ENCODE data around the gene MT1B. TPM values are rescaled to one million over a fixed set of nuclear protein-coding genes. Genes with fewer than 3 reads are reported as not detected.
"Not testable (repeated sequence)": the region's sequence is repeated elsewhere in the genome, so short reads cannot be mapped to it uniquely, and the experiment has no call there.

Gene MT1B
- total RNA-seq, 1 experiment from 2014 or later, result not detected

GRCh38 chr16:56667581-56668571 is 16.2 kb downstream of the MT1B start, which contains the start of gene MT1G:
MT1G (minus strand) TSS chr16:56668065; CDS start chr16:56667993, 72 bp downstream.
- DNase-seq (ENCODE audit: low spot score), result no peak

GRCh38 chr16:56669005-56669839 is 17.5 kb downstream of the MT1B start, which contains the start of gene MT1H:
MT1H (plus strand) TSS chr16:56669814; CDS start chr16:56669885, 71 bp downstream.
- no peak for DNase-seq (ENCODE audit: low spot score)

GRCh38 chr16:56669840-56670619 is 18.3 kb downstream of the MT1B start:
- no peak for DNase-seq (ENCODE audit: low spot score)

- DNase-seq (ENCODE audit: low spot score), result no peak
Observed at GRCh38 chr16:56670620-56670934, 18.9 kb downstream of the MT1B start.

GRCh38 chr16:56671691-56672090 is 20.0 kb downstream of the MT1B start:
- not testable (repeated sequence) for DNase-seq (ENCODE audit: low spot score)

- not testable (repeated sequence) for DNase-seq (ENCODE audit: low spot score)
Observed at GRCh38 chr16:56672171-56672570, 20.5 kb downstream of the MT1B start.

GRCh38 chr16:56672761-56673536 is 21.3 kb downstream of the MT1B start:
- DNase-seq (ENCODE audit: low spot score), result no peak

- peak; percentile 55 for DNase-seq (ENCODE audit: low spot score)
Observed at GRCh38 chr16:56673921-56674320, 22.2 kb downstream of the MT1B start.

- not testable (repeated sequence) for DNase-seq (ENCODE audit: low spot score)
Observed at GRCh38 chr16:56674570-56674969, 22.9 kb downstream of the MT1B start.

GRCh38 chr16:56675685-56676210 is 24.1 kb downstream of the MT1B start:
- DNase-seq (ENCODE audit: low spot score), result no peak

- DNase-seq (ENCODE audit: low spot score), result no peak
Observed at GRCh38 chr16:56677474-56677873, 25.8 kb downstream of the MT1B start.

- DNase-seq (ENCODE audit: low spot score), result no peak
Observed at GRCh38 chr16:56679078-56679730, 27.5 kb downstream of the MT1B start.

- DNase-seq (ENCODE audit: low spot score), result no peak
Observed at GRCh38 chr16:56679818-56680217, 28.1 kb downstream of the MT1B start.

GRCh38 chr16:56681939-56682702 is 30.4 kb downstream of the MT1B start, which contains the start of gene MT1X:
MT1X (plus strand) TSS chr16:56682470; CDS start chr16:56682541, 71 bp downstream.
- peak; percentile 90 for DNase-seq (ENCODE audit: low spot score)

- no peak for DNase-seq (ENCODE audit: low spot score)
Observed at GRCh38 chr16:56682703-56683397, 31.2 kb downstream of the MT1B start.

GRCh38 chr16:56683424-56684172 is 31.9 kb downstream of the MT1B start:
- DNase-seq (ENCODE audit: low spot score), result no peak

GRCh38 chr16:56684256-56684925 is 32.7 kb downstream of the MT1B start:
- DNase-seq (ENCODE audit: low spot score), result no peak

All from HT-29 (cell line).